Adrenal gland (tissue), 5 donors: Measurements from ENCODE around the gene BRSK1.

Experiments used
- CTCF ChIP-seq, 6 experiments: fragments of 450-650 bp in 4 of 6; fragments of 200-600 bp in 2 of 6; sonication (generic) in 1 of 6; IDR thresholded peaks; 1 replicate in 5 of 6; 2 replicates in 1 of 6; pipeline versions ENCODE4 v1.5.1 to v1.8.0; 2016 to 2021; ENCODE audit warnings: antibody characterized with exemption in 6 of 6, mild to moderate bottlenecking in 2 of 6, moderate library complexity in 1 of 6
- POLR2A ChIP-seq, 2 donors: fragments of 450-650 bp; IDR thresholded peaks; one replicate each; pipeline ENCODE4 v1.6.1; 2017; ENCODE audit warnings: antibody characterized with exemption in 2 of 2, mild to moderate bottlenecking in 2 of 2, moderate library complexity in 1 of 2
- donor health status: DM: no; HTN: no; CAD: no.

GRCh38 chr19:55266840-55267239 is 17.0 kb upstream of the BRSK1 start:
- TF ChIP-seq POLR2A (IDR thresholded peaks at IDR 0.05), result no peak
- TF ChIP-seq CTCF (IDR thresholded peaks at IDR 0.05), result no peak
